ENCODE measurements around the gene CAST.
"Not testable (repeated sequence)": the region's sequence is repeated elsewhere in the genome, so short reads cannot be mapped to it uniquely, and the experiment has no call there.

GRCh38 chr5:96801718-96802117, 139.5 kb downstream of the CAST start:
- not testable (repeated sequence) for TF ChIP-seq POLR2A (IDR thresholded peaks at IDR 0.05; ENCODE audit: low read depth, low read length); POLR2AphosphoS5 (IDR thresholded peaks at IDR 0.05; ENCODE audit: low read depth, low read length); TAF1 (IDR thresholded peaks at IDR 0.05; ENCODE audit: borderline replicate concordance, low read depth, low read length)
